GM21737 (cell line): ENCODE measurements around the gene TTC34.
"Not testable (repeated sequence)": the region's sequence is repeated elsewhere in the genome, so short reads cannot be mapped to it uniquely, and the experiment has no call there.

ENCODE experiments used
- ATAC-seq: cut with Tn5 transposase; IDR thresholded peaks from one replicate; pipeline ENCODE4 v1.9.1; 2021; ENCODE audit warnings: mild to moderate bottlenecking, moderate library complexity; ENCODE audit not compliant: unreplicated experiment

The TTC34 gene

DNA sequence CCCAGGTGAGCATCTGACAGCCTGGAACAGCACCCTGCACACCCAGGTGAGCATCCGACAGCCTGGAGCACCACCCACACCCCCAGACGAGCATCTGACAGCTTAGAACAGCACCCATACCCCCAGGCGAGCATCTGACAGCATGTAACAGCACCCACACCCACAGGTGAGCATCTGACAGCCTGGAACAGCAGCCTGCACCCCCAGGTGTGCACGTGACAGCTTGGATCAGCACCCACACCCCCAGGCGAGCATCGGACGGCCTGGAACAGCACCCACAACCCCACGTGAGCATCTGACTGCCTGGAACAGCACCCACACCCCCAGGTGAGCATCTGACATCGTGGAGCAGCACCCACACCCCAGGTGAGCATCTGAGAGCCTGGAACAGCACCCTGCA lies 116.6 kb downstream of the TTC34 start:
- not testable (repeated sequence) for ATAC-seq

DNA sequence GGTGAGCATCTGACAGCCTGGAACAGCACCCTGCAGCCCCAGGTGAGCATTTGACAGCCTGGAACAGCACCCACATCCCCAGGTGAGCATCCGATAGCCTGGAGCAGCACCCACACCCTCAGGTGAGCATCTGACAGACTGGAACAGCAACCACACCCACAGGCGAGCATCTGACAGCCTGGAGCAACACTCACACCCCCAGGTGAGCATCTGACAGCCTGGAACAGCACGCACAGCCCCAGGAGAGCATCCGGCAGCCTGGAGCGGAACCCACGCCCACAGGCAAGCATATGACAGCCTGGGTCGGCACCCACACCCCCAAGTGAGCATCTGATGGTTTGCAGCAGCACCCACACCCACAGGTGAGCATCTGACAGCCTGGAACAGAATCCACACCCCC lies 117.5 kb downstream of the TTC34 start:
- ATAC-seq = not testable (repeated sequence)

DNA sequence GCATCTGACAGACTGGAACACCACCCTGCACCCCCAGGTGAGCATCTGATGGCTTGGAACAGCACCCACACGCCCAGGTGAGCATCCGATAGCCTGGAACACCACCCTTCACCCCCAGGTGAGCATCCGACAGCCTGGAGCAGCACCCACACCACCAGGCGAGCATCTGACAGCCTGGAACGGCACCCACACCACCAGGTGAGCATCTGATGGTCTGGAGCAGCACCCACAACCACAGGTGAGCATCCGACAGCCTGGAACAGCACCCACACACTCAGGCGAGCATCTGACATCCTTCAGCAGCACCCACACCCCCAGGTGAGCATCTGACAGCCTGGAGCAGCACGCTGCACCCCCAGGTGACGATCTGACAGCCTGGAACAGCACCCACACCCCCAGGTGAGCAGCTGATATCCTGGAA lies 118.2 kb downstream of the TTC34 start:
- ATAC-seq = not testable (repeated sequence)

DNA sequence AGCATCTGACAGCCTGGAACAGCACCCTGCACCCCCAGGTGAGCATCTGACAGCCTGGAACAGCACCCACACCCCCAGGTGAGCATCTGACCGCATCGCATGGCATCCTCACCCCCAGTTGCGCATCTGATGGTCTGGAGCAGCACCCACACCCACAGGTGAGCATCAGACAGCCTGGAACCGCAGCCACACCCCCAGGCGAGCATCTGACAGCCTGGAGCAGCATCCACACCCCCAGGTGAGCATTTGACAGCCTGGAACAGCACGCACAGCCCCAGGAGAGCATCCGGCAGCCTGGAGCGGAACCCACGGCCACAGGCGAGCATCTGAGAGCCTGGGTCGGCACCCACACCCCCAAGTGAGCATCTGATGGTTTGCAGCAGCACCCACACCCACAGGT lies 118.6 kb downstream of the TTC34 start:
- not testable (repeated sequence) for ATAC-seq

DNA sequence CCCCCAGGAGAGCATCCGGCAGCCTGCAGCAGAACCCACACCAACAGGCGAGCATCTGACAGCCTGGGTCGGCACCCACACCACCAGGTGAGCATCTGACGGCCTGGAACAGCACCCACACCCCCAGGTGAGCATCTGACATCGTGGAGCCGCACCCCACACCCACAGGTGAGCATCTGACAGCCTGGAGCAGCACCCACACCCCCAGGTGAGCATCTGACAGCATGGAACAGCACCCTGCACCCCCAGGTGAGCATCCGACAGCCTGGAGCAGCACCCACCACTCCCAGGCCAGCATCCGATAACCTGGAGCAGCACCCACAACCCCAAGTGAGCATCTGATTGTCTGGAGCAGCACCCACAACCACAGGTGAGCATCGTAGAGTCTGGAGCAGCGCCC lies 124.8 kb downstream of the TTC34 start:
- ATAC-seq = not testable (repeated sequence)

DNA sequence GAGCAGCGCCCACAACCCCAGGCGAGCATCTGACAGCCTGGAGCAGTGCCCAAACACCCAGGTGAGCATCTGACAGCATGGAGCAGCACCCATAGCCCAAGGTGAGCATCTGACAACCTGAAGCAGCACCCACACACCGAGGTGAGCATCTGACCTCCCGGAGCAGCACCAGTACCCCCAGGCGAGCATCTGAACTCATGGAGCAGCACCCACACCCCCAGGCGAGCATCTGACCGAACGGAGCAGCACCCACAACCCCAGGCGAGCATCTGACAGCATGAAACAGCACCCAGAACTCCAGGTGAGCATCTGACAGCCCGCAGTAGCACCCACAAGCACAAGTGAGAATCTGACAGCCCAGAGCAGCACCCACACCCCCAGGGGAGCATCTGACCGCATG lies 129.8 kb downstream of the TTC34 start:
- not testable (repeated sequence) for ATAC-seq

DNA sequence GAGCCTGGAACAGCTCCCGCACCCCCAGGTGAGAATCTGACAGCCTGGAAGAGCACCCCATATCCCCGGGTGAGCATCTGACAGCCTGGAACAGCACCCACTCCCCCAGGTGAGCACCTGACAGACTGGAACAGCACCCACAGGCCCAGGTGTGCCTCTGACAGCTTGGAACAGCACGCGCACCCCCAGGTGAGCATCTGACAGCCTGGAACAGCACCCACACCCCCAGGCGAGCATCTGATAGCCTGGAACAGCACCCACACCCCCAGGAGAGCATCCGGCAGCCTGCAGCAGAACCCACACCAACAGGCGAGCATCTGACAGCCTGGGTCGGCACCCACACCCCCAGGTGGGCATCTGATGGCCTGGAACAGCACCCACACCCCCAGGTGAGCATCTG lies 141.7 kb downstream of the TTC34 start:
- not testable (repeated sequence) for ATAC-seq

DNA sequence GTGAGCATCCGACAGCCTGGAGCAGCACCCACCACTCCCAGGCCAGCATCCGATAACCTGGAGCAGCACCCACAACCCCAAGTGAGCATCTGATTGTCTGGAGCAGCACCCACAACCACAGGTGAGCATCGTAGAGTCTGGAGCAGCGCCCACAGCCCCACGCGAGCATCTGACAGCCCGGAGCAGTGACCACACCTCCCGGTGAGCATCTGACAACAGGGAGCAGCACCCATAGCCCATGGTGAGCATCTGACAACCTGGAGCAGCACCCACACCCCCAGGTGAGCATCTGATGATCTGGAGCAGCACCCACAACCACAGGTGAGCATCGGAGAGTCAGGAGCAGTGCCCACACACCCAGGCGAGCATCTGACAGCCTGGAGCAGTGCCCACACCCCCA lies 143.6 kb downstream of the TTC34 start:
- ATAC-seq = not testable (repeated sequence)

DNA sequence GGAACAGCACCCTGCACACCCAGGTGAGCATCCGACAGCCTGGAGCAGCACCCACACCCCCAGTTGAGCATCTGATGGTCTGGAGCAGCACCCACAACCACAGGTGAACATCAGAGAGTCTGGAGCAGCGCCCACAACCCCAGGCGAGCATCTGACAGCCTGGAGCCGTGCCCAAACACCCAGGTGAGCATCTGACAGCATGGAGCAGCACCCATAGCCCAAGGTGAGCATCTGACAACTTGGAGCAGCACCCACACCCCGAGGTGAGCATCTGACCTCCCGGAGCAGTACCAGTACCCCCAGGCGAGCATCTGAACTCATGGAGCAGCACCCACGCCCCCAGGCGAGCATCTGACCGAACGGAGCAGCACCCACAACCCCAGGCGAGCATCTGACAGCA lies 144.4 kb downstream of the TTC34 start:
- ATAC-seq = not testable (repeated sequence)

DNA sequence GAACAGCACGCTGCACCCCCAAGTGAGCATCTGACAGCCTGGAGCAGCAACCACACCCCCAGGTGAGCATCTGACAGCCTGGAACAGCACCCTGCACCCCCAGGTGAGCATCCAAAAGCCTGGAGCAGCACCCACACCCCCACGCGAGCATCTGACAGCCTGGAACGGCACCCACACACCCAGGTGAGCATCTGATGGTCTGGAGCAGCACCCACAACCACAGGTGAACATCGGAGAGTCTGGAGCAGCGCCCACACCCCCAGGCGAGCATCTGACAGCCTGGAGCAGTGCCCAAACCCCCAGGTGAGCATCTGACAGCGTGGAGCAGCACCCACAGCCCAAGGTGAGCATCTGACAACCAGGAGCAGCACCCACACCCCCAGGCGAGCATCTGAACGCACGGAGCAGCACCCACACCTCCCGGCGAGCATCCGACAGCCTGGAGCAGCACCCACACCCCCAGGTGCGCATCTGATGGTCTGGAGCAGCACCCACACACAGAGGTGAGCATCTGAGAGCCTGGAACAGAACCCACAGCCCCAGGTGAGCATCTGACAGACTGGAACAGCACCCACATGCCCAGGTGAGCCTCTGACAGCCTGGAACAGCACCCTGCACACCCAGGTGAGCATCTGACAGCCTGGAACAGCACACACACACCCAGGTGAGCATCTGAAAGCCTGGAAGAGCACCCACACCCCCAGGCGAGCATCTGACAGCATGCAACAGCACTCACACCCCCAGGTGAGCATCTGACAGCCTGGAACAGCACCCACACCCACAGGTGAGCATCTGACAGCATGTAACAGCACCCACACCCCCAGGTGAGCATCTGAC lies 145.7 kb downstream of the TTC34 start:
- not testable (repeated sequence) for ATAC-seq

DNA sequence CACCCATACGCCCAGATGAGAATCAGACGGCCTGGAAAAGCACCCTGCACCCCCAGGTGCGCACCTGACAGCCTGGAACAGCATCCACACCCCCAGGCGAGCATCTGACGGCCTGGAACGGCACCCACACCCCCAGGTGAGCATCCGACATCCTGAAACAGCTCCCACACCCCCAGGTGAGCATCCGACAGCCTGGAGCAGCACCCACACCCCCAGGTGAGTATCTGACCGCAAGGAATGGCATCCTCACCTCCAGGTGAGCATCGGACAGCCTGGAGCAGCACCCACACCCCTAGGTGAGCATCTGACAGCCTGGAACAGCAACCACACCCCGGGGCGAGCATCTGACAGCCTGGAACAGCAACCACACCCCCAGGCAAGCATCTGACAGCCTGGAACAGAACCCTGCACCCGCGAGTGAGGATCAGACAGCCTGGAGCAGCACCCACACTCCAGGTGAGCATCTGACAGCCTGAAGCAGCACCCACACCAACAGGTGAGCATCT lies 147.0 kb downstream of the TTC34 start:
- not testable (repeated sequence) for ATAC-seq

DNA sequence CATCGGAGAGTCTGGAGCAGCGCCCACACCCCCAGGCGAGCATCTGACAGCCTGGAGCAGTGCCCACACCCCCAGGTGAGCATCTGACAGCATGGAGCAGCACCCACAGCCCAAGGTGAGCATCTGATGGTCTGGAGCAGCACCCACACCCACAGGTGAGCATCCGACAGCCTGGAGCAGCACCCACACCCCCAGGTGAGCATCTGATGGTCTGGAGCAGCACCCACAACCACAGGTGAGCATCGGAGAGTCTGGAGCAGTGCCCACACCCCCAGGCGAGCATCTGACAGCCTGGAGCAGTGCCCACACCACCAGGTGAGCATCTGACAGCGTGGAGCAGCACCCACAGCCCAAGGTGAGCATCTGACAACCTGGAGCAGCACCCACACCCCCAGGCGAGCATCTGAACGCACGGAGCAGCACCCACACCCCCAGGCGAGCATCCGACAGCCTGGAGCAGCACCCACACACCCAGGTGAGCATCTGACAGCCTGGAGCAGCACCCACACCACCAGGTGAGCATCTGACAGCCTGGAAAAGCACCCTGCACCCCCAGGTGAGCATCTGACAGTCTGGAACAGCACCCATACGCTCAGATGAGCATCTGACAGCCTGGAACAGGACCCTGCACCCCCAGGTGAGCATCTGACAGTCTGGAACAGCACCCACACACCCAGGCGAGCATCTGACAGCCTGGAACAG lies 147.6 kb downstream of the TTC34 start:
- ATAC-seq = not testable (repeated sequence)

DNA sequence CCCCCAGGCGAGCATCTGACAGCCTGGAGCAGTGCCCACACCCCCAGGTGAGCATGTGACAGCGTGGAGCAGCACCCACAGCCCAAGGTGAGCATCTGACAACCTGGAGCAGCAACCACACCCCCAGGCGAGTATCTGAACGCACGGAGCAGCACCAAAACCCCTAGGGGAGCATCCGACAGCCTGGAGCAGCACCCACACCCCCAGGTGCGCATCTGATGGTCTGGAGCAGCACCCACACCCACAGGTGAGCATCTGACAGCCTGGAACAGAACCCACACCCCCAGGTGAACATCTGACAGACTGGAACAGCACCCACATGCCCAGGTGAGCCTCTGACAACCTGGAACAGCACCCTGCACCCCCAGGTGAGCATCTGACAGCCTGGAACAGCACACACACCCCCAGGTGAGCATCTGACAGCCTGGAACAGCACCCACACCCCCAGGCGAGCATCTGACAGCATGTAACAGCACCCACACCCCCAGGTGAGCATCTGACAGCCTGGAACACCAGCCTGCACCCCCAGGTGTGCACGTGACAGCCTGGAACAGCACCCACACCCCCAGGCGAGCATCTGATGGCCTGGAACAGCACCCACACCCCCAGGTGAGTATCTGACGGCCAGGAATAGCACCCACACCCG lies 148.4 kb downstream of the TTC34 start:
- not testable (repeated sequence) for ATAC-seq

DNA sequence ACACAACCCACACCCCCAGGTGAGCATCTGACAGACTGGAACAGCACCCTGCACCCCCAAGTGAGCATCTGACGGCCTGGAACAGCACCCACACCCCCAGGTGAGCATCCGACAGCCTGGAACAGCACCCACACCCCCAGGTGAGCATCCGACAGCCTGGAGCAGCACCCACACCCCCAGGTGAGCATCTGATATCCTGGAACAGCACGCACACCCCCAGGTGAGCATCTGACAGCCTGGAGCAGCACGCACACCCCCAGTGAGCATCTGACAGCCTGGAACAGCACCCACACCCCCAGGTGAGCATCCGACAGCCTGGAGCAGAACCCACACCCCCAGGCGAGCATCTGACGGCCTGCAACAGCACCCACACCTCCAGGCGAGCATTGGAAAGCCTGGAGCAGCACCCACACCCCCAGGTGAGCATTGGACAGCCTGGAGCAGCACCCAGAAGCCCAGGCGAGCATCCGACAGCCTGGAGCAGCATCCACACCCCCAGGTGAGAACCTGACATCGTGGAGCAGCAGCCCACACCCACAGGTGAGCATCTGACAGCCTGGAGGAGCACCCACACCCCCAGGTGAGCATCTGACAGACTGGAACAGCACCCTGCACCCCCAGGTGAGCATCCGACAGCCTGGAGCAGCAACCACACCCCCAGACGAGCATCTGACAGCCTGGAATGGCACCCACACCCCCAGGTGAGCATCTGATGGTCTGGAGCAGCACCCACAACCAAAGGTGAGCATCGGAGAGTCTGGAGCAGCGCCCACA lies 149.2 kb downstream of the TTC34 start:
- ATAC-seq = not testable (repeated sequence)

DNA sequence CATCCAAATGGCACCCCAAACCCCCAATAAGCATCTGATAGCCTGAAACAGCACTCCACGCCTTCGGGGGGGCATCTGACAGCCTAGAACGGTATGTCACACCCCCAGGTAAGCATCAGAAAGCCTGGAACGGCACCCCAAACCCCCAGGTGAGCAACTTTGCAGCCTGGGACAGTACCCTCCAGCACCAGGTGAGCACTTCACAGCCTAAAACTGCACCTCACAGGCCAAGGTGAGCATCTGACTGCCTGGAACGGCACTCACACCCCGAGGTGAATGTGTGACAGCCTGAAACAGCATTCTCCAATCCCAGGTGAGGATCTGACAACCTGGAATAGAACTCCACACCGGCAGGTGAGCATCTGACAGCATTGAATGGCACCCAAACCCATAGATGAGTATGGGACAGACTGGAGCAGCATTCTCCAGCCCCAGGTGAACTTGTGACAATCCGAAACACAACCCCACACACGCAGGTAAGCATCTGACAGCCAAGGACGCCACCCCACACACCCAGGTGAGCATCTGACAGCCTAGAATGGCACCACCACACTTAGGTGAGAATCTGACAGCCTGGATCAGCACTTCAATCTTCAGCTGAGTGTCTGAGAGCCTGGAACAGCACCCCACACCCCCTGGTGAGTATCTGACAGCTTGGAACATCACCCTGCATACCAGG lies 150.4 kb downstream of the TTC34 start:
- ATAC-seq = no peak

DNA sequence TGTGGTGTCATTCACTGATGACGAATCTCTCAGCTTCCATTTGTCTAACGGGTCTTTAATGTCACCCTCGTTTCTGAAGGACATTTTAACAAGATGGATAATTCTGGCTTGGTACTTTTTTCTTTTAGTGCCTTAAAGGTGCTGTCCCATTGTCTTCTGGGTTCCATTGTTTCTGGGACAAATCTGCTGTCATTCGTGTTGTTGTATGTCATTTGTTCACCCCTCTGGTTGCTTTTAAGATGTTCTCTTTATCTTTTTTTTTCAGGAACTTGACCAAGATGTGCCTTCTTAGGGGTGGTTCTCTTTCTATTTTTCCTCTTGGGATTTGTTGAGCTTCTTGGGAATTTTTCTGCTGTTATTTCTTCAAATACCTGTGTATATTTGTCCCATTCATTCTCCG lies 154.7 kb downstream of the TTC34 start:
- no peak for ATAC-seq

DNA sequence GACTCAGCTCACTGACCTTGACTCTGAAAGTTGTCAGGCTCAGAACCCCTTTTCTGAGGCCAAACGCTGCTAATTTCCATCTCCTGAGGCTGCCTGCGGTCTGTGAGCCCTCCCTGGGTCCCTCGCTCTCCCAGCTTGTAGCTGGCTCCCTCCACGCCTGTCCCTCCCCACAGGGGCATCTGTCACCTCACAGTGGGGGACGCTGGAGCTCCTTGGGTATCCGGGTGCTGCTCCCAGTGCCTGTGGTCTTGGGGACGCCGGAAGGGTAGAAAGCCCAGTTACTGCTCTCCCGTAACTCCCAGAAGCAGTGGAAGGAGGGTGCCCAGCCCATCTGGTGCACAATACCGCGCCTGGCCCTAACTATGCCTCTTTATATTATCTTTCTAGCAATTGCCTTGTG lies 155.7 kb downstream of the TTC34 start:
- ATAC-seq = no peak

DNA sequence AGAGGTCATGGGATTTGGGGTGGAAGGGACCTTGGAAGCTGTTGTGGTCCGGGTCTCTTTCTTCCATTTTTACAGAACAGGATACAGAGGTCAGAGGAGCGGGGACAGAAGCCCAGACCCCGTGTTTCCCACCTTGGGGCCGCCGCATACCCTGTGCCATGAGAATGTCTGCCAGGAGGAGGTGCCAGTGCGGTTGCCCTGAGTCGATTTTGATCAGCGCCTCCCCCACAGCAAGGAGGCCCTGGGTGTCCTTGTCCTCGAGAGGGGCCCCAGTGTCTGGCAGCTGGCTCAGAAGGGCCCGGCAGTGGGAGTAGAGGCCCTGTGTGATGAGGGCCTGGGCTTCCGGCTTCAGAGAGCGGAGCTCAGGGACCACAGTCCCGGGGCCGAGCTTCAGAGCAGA lies 156.3 kb downstream of the TTC34 start:
- ATAC-seq = no peak

DNA sequence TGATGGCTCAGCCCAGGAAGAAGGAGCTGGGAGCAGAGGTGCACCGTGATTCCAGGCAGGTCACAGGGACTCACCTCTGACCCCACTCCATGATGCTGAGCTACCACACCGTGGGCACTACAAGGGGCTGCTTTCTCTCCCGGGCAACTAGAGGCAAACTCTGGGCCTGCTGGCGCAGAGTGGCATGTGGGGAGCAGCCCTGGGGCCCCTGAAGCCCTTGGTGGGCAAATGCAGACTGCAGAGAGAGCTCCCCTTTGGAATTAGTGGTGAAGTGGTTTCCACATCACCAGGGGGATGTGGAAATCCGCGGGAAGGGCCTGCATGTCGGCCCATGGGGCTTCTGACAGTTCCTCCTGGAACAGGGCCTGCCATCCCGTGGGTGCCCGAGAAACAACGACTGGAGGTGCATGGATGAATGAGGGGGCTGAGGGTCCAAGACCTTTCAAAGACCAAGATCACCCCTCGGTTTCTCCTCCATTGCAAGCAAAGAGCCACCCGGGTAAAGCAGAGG lies 156.8 kb downstream of the TTC34 start:
- no peak for ATAC-seq

DNA sequence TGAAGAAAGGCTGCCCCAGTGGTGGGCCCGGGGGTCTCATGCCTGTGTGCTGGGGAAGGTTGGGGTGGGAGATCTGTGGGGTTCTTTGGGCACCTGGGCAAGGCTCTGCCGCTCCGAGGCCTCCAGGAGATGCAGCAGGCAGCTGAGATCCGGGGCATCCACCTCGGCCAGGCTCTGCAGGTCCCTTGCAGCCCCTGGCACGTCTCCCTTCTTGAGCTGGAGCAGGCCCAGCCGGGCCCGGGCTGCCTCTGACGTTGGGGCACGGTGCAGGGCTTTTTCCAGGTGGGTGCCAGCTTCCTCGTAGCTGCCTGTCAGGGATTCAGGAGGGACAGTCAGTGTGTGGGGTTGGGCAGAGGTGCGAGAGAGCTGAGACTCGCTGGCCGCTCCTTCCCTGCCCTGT lies 157.3 kb downstream of the TTC34 start:
- no peak for ATAC-seq
